ENCODE results near the gene RPRML. TPM values are rescaled to one million over a fixed set of nuclear protein-coding genes. Genes with fewer than 3 reads are reported as not detected.
"Not testable (repeated sequence)": the region's sequence is repeated elsewhere in the genome, so short reads cannot be mapped to it uniquely, and the experiment has no call there.

Gene RPRML
- polyA plus RNA-seq, 2 donors: 0.44 TPM; not detected in 1

GRCh38 chr17:46964315-46965265 lies 14.5 kb downstream of the RPRML start:
- H3K4me1 ChIP-seq (ENCODE audit: control insufficient read depth in 2 of 2, insufficient read depth in 2 of 2, low read length in 1 of 2): no peaks in the 10 kb centered on the region
- WGBS, 2 donors: 77 to 81% methylated on average over 9 of the region's 9 CpGs
- H3K27me3 ChIP-seq (ENCODE audit: control insufficient read depth in 1 of 2, insufficient read depth in 2 of 2, low read length in 2 of 2): no peaks in the 10 kb centered on the region
- peaks cover 0 to 2% of the 10 kb centered on the region in 2 donors for H3K9me3 ChIP-seq (ENCODE audit: control insufficient read depth in 2 of 2, insufficient read depth in 1 of 2, low read depth in 1 of 2, low read length in 1 of 2)
- H3K4me3 ChIP-seq (ENCODE audit: low read depth in 1 of 2, low read length in 2 of 2): no peak overlapping the region
- no peaks in the 10 kb centered on the region for H3K36me3 ChIP-seq (ENCODE audit: control insufficient read depth in 2 of 2, insufficient read depth in 2 of 2, low read length in 1 of 2)
- H3K27ac ChIP-seq (ENCODE audit: low read depth in 2 of 2, low read length in 1 of 2): no peak overlapping the region

DNA sequence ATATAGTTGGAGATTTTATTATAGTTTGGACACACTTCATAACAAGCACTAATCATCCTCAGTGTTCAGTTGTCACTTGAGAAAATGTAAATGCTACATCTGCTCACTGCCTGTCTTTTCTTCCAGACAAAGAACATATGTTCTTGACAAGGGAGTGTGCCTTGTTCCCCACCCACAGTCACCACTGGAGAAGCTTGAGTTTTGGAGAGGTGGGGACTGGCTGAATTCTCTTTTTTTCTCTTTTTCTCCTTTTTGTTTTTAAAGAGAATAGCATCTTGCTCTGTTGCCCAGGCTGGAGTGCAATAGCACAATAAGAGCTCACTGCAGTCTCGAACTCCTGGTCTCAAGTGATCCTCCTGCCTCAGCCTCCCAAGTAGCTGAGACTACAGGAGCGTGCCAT lies 15.5 kb downstream of the RPRML start:
- Histone ChIP-seq H3K27ac (ENCODE audit: low read depth in 2 of 2, low read length in 1 of 2) (no peak overlapping the region), H3K4me1 (ENCODE audit: control insufficient read depth in 2 of 2, insufficient read depth in 2 of 2, low read length in 1 of 2) (no peaks in the 10 kb centered on the region), H3K4me3 (ENCODE audit: low read depth in 1 of 2, low read length in 2 of 2) (no peak overlapping the region), H3K36me3 (ENCODE audit: control insufficient read depth in 2 of 2, insufficient read depth in 2 of 2, low read length in 1 of 2) (no peaks in the 10 kb centered on the region), H3K27me3 (ENCODE audit: control insufficient read depth in 1 of 2, insufficient read depth in 2 of 2, low read length in 2 of 2) (no peaks in the 10 kb centered on the region), H3K9me3 (ENCODE audit: control insufficient read depth in 2 of 2, insufficient read depth in 1 of 2, low read depth in 1 of 2, low read length in 1 of 2) (peaks cover 0 to 2% of the 10 kb centered on the region in 2 donors)
- 77% methylated on average over 2 of the region's 2 CpGs for WGBS, 2 donors

GRCh38 chr17:46962374-46962790 lies 16.7 kb downstream of the RPRML start:
- no peaks in the 10 kb centered on the region for H3K4me1 ChIP-seq (ENCODE audit: control insufficient read depth in 2 of 2, insufficient read depth in 2 of 2, low read length in 1 of 2)
- H3K27ac ChIP-seq (ENCODE audit: low read depth in 2 of 2, low read length in 1 of 2): no peak overlapping the region
- H3K9me3 ChIP-seq (ENCODE audit: control insufficient read depth in 2 of 2, insufficient read depth in 1 of 2, low read depth in 1 of 2, low read length in 1 of 2): peaks cover 0 to 2% of the 10 kb centered on the region in 2 donors
- no peaks in the 10 kb centered on the region for H3K36me3 ChIP-seq (ENCODE audit: control insufficient read depth in 2 of 2, insufficient read depth in 2 of 2, low read length in 1 of 2)
- H3K4me3 ChIP-seq (ENCODE audit: low read depth in 1 of 2, low read length in 2 of 2): no peak overlapping the region
- WGBS, 2 donors: 7 to 16% methylated on average over 1 of the region's 1 CpG
- H3K27me3 ChIP-seq (ENCODE audit: control insufficient read depth in 1 of 2, insufficient read depth in 2 of 2, low read length in 2 of 2): no peaks in the 10 kb centered on the region

GRCh38 chr17:46960152-46960551 lies 18.9 kb downstream of the RPRML start:
- Histone ChIP-seq H3K9me3 (ENCODE audit: control insufficient read depth in 2 of 2, insufficient read depth in 1 of 2, low read depth in 1 of 2, low read length in 1 of 2) (peaks cover 0 to 1% of the 10 kb centered on the region in 2 donors), H3K36me3 (ENCODE audit: control insufficient read depth in 2 of 2, insufficient read depth in 2 of 2, low read length in 1 of 2) (no peaks in the 10 kb centered on the region), H3K27ac (ENCODE audit: low read depth in 2 of 2, low read length in 1 of 2) (no peak overlapping the region), H3K4me1 (ENCODE audit: control insufficient read depth in 2 of 2, insufficient read depth in 2 of 2, low read length in 1 of 2) (no peaks in the 10 kb centered on the region), H3K27me3 (ENCODE audit: control insufficient read depth in 1 of 2, insufficient read depth in 2 of 2, low read length in 2 of 2) (no peaks in the 10 kb centered on the region), H3K4me3 (ENCODE audit: low read depth in 1 of 2, low read length in 2 of 2) (no peak overlapping the region)
- WGBS, 2 donors: 42 to 44% methylated on average over 2 of the region's 2 CpGs

- Histone ChIP-seq H3K9me3 (ENCODE audit: control insufficient read depth in 2 of 2, insufficient read depth in 1 of 2, low read depth in 1 of 2, low read length in 1 of 2) (no peaks in the 10 kb centered on the region), H3K27me3 (ENCODE audit: control insufficient read depth in 1 of 2, insufficient read depth in 2 of 2, low read length in 2 of 2) (no peaks in the 10 kb centered on the region), H3K4me1 (ENCODE audit: control insufficient read depth in 2 of 2, insufficient read depth in 2 of 2, low read length in 1 of 2) (no peaks in the 10 kb centered on the region), H3K27ac (ENCODE audit: low read depth in 2 of 2, low read length in 1 of 2) (no peak overlapping the region), H3K4me3 (ENCODE audit: low read depth in 1 of 2, low read length in 2 of 2) (no peak overlapping the region), H3K36me3 (ENCODE audit: control insufficient read depth in 2 of 2, insufficient read depth in 2 of 2, low read length in 1 of 2) (no peaks in the 10 kb centered on the region)
- 61 to 66% methylated on average over 8 of the region's 8 CpGs for WGBS, 2 donors
These were observed 20.9 kb downstream of the RPRML start for GRCh38 chr17:46958041-46958591.

- not testable (repeated sequence) for H3K4me3 ChIP-seq (ENCODE audit: low read depth in 1 of 2, low read length in 2 of 2); H3K27me3 ChIP-seq (ENCODE audit: control insufficient read depth in 1 of 2, insufficient read depth in 2 of 2, low read length in 2 of 2); H3K9me3 ChIP-seq (ENCODE audit: control insufficient read depth in 2 of 2, insufficient read depth in 1 of 2, low read depth in 1 of 2, low read length in 1 of 2); H3K27ac ChIP-seq (ENCODE audit: low read depth in 2 of 2, low read length in 1 of 2); H3K36me3 ChIP-seq (ENCODE audit: control insufficient read depth in 2 of 2, insufficient read depth in 2 of 2, low read length in 1 of 2)
- WGBS, 2 donors: 82 to 96% methylated on average over 2 of the region's 4 CpGs
- peaks cover 2 to 12% of the 10 kb centered on the region in 2 donors for H3K4me1 ChIP-seq (ENCODE audit: control insufficient read depth in 2 of 2, insufficient read depth in 2 of 2, low read length in 1 of 2)
These were observed 25.9 kb downstream of the RPRML start for GRCh38 chr17:46953191-46953590.

DNA sequence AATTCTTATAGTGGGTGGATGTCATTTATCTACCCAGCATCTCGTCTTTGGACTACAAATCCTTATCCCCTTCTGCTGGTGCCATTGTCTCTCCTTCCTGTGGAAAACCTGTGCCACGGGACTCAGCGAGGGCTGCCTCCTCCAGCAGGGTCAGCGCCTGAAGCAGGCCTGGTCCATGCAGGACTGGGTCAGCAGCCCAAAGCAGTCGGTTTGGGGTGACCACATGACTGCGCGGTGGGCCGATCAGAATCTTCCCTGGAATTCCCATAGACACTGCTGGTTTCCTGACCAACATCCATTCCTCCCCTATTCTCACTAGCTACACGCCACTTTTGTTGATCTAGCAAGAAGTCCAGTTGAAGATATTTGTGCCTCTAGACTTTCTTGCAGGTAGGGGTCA lies 26.9 kb downstream of the RPRML start:
- WGBS, 2 donors: 69 to 75% methylated on average over 9 of the region's 9 CpGs
- Histone ChIP-seq H3K9me3 (ENCODE audit: control insufficient read depth in 2 of 2, insufficient read depth in 1 of 2, low read depth in 1 of 2, low read length in 1 of 2) (no peaks in the 10 kb centered on the region), H3K4me3 (ENCODE audit: low read depth in 1 of 2, low read length in 2 of 2) (no peak overlapping the region), H3K36me3 (ENCODE audit: control insufficient read depth in 2 of 2, insufficient read depth in 2 of 2, low read length in 1 of 2) (no peaks in the 10 kb centered on the region), H3K4me1 (ENCODE audit: control insufficient read depth in 2 of 2, insufficient read depth in 2 of 2, low read length in 1 of 2) (peaks cover 2 to 12% of the 10 kb centered on the region in 2 donors), H3K27ac (ENCODE audit: low read depth in 2 of 2, low read length in 1 of 2) (no peak overlapping the region), H3K27me3 (ENCODE audit: control insufficient read depth in 1 of 2, insufficient read depth in 2 of 2, low read length in 2 of 2) (no peaks in the 10 kb centered on the region)

DNA sequence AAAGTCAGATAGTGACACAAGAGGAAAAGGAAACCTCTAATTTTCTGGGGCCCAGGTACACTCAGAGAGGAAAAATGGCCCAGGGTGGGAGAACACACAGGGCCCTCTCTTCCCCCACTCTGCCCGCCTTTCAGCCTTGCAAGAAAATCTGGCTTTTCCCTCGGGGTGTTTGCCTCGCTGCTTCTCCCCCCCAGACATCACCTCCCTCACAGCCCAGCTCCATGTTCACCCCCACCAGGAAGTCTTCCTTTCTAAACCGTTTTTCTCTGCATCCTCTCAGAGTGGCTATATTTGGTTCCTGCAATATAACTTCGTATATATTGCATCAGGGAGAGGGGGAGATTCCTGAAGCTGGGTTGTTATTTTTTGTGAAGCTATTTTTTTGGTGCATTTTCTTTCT lies 27.3 kb downstream of the RPRML start:
- Histone ChIP-seq H3K9me3 (ENCODE audit: control insufficient read depth in 2 of 2, insufficient read depth in 1 of 2, low read depth in 1 of 2, low read length in 1 of 2) (no peaks in the 10 kb centered on the region), H3K4me3 (ENCODE audit: low read depth in 1 of 2, low read length in 2 of 2) (no peak overlapping the region), H3K36me3 (ENCODE audit: control insufficient read depth in 2 of 2, insufficient read depth in 2 of 2, low read length in 1 of 2) (no peaks in the 10 kb centered on the region), H3K27me3 (ENCODE audit: control insufficient read depth in 1 of 2, insufficient read depth in 2 of 2, low read length in 2 of 2) (no peaks in the 10 kb centered on the region), H3K4me1 (ENCODE audit: control insufficient read depth in 2 of 2, insufficient read depth in 2 of 2, low read length in 1 of 2) (peaks cover 2 to 12% of the 10 kb centered on the region in 2 donors), H3K27ac (ENCODE audit: low read depth in 2 of 2, low read length in 1 of 2) (no peak overlapping the region)
- WGBS, 2 donors: 26% methylated on average over 5 of the region's 5 CpGs

DNA sequence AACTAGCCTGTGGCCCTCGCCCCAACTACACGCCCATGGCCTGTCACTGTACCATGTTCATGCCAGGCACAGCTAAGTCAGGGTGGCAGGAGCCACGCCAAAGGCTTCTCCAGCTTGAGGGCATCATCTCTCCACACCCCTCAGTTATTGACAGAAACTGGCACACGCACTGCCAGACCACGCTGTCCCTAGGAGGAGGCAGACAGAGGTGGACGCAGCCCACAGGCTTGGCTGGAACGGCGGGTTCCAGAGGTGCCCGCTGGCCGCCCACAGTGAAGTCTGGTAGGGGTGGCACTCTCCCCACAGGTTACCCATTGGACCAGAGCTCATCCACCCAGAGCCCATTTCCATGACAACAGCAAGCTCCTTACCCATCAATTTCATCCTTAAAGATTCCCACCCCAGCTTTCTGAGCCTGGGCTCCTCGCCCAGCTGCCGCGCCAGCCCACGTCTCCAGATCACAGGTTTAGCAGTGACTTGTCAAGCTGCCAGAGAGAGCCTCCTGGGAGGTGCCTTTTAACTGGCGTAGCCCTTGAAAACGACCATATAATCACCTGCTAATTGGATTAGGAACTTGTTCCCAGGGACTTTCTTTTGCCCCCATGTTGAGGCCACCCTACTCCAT lies 27.9 kb downstream of the RPRML start:
- no peaks in the 10 kb centered on the region for H3K27me3 ChIP-seq (ENCODE audit: control insufficient read depth in 1 of 2, insufficient read depth in 2 of 2, low read length in 2 of 2)
- H3K36me3 ChIP-seq (ENCODE audit: control insufficient read depth in 2 of 2, insufficient read depth in 2 of 2, low read length in 1 of 2): no peaks in the 10 kb centered on the region
- peaks cover 2 to 12% of the 10 kb centered on the region in 2 donors for H3K4me1 ChIP-seq (ENCODE audit: control insufficient read depth in 2 of 2, insufficient read depth in 2 of 2, low read length in 1 of 2)
- no peak overlapping the region for H3K27ac ChIP-seq (ENCODE audit: low read depth in 2 of 2, low read length in 1 of 2)
- WGBS, 2 donors: 51 to 53% methylated on average over 16 of the region's 16 CpGs
- no peak overlapping the region for H3K4me3 ChIP-seq (ENCODE audit: low read depth in 1 of 2, low read length in 2 of 2)
- no peaks in the 10 kb centered on the region for H3K9me3 ChIP-seq (ENCODE audit: control insufficient read depth in 2 of 2, insufficient read depth in 1 of 2, low read depth in 1 of 2, low read length in 1 of 2)
